Amygdala (tissue), 56 donors: ENCODE measurements around the gene SNAPC1.

ENCODE experiments used
- DNase-seq, 56 donors: peaks; one replicate each; lab custom pipeline; 2025; lab: John Stamatoyannopoulos, UW

The SNAPC1 gene

GRCh38 chr14:61803755-61804154, 41.5 kb downstream of the SNAPC1 start:
- no peak for DNase-seq

DNA sequence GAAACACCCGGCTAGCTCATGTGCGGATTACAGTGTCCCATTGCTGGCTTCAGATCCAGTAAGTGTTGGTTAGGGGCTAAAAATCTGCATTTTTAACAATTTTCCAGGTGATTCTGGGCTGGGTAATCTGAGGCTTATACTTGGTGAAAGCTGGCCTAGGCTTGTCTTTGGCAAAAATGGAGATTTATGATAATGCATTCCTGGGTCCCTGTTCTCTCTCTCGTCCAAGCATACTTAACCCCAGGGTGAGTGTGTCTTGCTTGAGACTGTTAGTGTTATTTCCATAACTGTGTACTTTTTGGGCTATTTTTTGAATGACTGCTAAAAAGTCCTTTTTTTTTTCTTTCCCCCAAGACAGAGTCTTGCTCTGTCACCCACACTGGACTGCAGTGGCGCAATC, 43.2 kb downstream of the SNAPC1 start:
- no peak for DNase-seq

- DNase-seq: no peak
Observed at GRCh38 chr14:61811882-61812346, 49.7 kb downstream of the SNAPC1 start.

- DNase-seq: peak in 13 of 56 donors; percentile 3 to 54 (median 22)
Observed at GRCh38 chr14:61812347-61813095, 50.3 kb downstream of the SNAPC1 start, which contains the start of gene SYT16. Gene SYT16, plus strand, starts transcription at chr14:61812703.

DNA sequence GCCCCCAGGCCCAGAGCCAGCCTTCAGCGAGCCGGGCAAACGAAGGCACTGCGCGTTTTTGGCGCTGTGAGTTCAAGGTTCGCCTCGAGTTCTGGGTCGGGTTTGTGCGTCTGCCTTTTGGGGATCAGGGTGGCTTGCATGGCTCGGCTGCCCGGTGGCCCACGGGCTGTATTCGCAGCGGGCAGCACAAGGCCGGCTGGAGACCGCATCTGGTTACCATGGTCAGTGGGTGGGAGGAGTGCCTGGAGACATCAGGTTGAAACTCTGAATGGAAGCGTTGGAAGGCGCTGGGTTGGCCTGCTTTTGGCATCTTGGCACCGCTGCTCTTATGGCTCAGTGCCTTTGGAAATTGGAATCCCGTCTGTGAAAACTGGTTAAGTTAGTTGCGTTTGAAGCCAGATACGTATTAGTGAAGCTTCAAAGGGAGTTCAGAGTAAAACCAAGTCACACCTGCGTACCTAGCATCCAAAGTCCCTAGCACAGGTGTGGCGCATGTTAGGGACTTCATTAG, 50.9 kb downstream of the SNAPC1 start:
- DNase-seq: peak in 9 of 56 donors; percentile 9 to 56 (median 23)

DNA sequence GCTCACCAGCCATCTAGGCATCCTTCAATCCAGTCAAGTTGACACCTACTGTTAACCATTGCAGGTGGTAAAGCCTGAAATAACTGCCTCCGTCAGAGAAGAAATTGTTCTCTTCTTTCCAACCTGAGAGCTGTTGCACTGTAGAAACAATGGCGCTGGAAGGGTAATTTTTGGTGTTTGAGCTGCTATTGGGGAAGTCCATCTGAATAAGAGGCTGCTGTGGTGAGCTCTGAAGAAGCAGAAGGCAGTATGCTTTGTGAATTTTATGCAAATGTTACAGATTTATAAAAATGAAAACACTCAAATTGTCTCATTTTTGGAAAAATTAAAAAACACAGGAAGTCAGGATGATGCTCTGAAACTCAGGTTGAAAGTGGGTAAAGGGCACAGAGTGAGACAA, 60.2 kb downstream of the SNAPC1 start:
- no peak for DNase-seq

GRCh38 chr14:61832783-61833182, 70.6 kb downstream of the SNAPC1 start:
- no peak for DNase-seq

DNA sequence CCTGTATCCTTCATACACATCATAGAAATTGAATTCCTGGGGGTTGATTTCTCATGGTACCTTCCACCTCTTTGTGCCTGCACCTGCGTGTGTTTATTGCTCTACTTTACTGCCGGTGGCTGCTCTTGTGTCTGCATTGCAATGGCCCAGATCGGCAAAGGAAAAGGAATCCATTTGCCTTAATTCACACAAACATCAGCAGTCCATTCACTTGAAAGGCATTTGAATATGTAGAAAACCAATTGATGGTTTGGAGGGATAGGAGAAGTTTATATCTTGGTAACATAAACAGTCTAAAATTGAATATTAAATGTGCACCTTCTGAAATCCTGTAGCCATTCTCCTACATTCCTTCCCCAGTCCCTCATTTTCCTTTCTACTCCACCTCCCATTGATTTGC, 74.0 kb downstream of the SNAPC1 start:
- no peak for DNase-seq

- no peak for DNase-seq
Observed at GRCh38 chr14:61836807-61837206, 74.6 kb downstream of the SNAPC1 start.

DNA sequence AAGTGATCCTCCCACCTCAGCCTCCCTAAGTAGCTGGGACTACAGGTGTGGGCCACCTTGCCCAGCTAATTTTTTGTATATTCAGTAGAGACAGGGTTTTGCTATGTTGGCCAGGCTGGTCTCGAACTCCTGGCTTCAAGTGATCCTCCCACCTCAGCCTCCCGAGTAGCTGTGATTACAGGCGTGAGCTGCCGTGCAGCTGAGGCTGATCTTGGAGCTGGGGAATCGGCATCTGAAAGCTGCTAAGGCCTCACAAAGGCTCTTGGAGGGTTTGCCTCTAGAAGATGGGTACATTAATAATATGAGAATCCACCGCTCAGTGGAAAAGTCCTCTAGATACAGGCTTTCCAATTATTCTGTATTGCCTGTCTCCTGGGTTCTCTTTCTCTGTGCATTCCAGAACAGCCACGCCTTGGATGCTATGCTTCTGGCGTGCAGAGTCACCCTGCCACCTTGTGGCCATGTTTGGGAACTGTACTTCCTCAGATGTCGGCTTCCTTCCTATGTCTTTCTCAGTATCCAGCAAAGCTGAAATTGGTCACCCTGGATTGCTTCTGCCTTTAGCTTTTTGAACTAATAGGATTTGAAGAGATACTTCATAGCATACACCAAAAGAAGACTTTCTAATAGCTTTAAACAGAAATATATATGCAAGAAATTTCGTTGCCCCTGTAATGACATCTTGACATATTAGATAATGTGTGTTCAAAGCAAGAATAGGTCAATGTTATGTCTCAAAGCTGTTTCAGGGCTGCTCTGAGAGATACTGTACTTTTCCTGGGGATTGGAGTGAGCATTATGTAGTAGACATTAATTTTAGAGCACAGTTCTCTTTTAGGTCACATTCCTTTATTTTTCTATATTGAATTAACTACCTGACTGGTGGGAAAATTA, 75.4 kb downstream of the SNAPC1 start:
- DNase-seq: peak in 51 of 56 donors; percentile 3 to 87 (median 55)

GRCh38 chr14:61838661-61839245, 76.5 kb downstream of the SNAPC1 start:
- DNase-seq: no peak

DNA sequence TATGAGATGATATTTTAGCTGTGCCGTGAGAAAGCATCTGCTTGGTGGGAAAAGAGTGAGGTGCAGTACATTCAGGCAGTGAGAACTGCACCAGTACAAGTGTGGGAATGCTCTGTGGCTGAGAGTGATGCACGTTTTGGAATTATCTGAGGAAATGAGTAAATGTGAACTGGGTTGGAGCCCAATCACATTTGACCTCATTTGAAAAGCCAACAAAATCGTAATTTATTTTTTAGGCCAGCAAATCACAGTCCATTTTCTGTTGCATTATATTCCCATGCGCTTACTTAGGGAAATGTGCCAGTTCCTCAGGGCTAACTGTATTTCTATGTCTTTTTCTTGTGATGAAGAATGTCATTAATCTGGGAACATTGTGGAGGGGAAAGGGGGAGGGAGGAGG, 77.3 kb downstream of the SNAPC1 start:
- no peak for DNase-seq

DNA sequence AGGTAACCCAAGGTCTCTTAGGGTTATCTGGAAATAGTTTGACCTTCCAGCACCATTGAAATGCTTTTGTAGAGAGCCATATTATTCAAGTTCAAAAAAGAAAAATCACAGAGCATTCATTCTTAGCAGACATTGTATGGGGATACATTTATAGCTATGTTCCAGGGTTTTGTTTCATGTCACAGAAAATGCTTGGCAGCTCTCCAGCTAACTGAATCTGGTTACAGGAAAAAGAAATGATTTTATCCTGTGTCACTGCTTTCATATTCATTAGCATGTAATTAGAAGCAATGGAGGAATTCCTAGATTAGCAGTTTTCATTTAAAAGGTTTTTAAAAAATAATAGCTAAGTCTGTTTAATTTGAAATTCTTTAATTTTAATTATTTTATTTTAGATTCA, 78.9 kb downstream of the SNAPC1 start:
- peak in 2 of 56 donors; percentile 4 to 8 for DNase-seq
